Measurements from ENCODE around the gene INTS2.
A peak's percentile ranks its signal among the peaks of the same experiment; 100 is the strongest.
"Not testable (repeated sequence)": the region's sequence is repeated elsewhere in the genome, so short reads cannot be mapped to it uniquely, and the experiment has no call there.

INTS2 gene

DNA sequence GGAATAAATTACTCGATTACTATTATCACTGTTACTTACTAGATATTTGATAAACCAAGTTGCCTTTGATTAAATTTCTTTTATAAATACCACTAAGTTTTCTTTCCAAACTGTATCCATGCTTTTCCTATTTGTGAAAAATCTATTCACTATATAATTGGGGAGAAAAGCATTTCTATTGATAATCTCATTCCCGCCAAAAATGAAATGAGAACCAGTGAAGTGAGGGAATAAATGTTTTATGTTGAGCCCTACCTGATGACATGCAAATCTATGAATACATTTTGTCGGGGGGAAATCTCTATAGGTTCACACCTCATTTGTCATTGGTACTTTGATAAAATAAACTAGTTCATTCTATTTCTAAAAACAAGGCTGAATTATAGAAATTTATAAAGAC, 80.1 kb downstream of the INTS2 start:
- no peak for DNase-seq

DNA sequence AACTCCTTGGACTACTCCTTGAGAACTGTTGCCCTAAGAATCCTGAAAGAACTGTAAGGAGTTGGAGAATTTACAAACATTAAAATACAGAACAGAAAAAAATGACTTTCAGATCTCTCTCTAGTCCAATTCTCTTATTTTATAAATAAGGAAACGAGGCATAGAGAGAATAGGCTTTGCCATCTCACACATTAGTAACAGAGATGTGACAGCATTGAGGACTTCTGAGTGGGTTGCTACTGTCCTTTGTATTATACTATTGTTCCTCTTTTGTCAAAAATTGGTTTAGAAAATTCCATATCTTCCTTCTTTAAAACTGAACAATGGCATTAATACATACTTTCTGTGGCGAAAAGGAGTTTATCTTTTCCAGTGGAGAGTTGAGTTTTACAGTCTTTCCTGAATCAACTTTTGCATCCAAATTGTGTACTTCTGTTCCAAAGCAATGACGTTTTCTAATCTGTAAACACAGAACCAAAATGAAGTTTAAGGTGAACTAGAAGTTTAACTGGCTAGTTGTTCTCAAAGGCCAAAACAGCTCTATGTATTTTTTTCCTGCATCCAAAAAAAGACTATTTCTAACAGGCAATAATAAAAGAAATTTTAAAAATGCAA, 80.9 kb downstream of the INTS2 start:
- DNase-seq: no peak

DNA sequence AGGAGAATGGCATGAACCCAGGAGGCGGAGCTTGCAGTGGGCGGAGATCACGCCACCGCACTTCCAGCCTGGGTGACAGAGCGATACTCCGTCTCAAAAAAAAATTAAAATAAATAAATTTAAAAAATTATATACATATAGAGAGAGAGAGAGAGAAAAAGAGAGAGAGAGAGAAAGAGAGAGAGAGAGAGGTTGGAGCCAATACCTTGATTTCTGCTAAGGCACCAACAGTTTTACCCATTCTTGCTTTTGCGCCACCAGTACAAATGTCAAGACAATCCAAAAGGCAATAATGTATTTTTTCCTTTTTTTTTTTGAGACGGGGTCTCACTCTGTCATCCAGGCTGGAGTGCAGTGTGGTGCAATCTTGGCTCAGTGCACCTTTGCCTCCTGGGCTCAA, 81.7 kb downstream of the INTS2 start:
- no peak for DNase-seq

DNA sequence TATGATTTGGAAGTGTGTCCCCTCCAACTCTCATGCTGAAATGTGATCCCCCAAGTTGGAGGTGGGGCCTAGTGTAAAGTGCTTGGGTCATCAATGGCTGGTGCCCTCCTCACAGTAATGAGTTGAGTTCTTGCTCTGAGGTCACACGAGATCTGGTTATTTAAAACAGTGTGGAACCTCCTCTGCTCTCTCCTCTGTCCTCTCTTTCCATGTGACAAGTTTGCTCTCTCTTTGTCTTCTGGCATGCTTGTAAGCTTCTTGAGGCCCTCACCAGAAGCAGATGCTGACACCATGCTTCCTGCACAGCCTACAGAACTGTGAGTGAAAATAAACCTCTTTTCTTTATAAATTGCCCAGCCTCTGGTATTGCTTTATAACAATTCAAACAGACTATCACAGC, 84.3 kb downstream of the INTS2 start:
- no peak for DNase-seq

DNA sequence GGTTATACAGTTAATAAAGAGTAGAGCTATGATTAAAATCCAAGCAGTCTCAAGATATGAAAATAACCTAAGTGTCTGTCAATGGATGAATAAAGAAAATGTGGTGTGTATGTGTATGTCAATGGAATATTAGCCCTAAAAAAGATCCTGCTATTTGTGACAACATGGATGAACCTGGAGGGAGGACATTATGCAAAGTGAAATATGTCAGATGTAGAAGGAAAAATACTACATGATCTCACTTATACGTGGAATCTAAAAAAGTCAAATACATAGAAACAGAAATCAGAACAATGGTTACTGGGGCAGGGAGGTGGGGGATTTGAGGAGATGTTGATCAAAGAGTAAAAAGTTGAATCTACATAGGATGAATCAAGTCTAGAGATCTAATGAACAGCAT, 84.9 kb downstream of the INTS2 start:
- DNase-seq: no peak

DNA sequence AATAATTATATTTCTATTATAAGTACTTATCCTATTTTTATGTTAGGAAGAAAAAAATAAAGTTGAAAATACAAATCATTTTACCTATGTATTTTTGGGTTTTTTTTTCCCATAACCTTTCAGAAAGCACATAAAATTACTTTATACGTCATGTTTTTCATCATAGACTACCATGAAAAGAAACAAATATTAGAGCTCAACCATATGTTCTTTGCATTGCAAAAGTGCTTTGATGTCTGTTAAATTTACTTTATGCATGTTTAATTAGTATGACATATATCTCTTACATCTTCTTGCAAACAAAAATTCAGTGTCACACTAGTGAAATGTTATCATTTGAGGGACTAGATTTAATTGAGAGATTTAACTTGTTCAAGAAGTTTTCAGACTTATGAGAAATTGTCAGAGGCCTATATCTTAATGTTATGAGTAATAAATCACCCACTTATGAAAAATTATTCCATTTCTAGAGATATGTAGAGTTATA, 88.4 kb downstream of the INTS2 start:
- DNase-seq: no peak

DNA sequence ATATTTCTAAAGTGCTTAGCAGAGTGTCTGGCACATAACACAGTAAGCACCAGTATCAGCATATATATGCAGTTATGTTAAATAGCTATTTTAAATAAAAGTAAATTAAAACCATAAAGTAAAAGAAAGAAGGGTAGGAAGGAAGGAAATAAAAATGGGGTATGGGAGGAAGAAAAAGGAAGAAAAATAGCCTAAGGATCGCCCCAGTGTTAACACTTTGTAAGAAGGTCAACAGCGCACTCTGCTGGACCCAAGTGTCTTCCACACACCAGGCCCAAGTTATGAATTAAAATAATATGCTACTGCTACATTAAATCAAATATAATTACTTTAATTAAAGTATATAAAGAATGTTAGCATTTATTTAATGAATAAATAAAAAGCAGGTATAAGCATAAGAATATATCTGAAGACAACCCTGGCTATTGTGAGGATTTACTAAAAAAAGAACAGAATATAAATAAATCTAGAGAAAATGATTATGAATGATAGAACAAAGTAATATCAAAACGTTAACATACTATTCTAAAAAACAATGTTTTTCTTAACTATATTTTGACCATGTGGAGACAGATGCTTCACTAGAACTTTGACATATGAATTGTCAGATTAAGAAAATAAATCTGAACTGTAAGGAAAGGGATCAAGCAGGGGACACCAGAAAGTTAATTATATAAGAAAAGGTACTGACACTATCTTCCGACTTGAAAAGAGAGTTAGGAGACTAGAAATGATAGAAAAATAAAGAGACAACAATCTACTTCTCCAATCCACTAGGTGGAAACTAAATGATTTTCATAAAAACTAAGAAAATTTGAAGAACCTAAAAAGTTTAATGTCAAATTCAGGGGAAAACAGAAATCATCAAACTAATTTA, 90.4 kb downstream of the INTS2 start:
- DNase-seq: peak; percentile 65

DNA sequence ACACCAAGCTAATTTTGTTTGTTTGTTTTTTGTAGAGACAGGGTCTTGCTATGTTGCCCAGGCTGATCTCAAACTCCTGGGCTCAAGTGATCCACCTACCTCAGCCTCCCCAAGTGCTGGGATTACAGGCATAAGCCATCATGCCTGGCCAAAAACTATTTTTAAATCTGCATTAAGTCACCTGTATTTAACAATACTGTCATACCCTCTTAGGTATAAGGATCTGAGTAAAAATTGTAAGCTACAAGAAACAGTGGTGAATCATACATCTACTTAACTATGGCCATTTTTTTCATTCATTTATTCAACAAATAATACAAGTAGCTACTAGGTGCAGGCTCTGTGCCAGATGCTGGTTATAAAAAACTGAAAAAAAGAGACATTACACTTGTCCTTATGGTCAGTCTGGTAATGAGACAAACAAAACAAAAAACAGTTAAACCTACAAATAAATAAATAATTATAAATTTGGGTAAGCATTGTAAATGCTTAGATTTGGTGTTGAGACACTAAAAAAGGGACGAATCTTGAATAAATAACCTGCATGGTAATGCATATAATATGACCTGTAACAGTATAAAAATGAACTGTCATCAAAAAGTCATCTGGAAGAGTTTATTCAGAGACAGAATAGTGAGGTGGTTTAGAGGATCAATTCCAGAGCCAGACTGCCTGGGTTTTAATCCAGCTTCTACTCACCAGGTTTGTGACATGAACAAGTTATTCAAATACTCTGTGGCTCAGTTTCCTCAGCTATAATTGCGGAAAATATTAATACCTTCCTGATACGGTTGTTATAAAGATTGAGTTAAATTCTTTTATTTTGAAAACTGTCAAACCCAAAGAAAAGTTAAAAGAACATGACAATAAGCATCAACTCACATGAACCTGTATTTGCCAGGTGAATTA, 91.3 kb downstream of the INTS2 start:
- DNase-seq: no peak

DNA sequence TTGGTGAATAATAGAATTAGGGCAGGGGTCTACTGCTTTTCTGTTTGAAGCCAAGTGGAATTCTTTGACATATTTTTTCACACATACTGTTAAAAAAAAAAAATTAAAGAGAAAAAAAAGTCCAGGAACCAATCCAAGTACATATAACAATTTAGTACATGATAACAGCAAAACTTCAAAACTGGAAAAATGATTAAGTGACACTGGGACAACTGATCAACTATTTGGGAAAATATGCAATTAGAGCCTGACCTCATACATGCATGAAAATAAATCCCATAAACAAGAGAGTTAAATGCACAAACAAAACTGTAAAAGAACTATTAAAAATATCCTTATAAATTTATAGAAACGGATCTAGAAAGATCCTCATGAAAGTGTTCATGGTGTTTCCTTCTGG, 92.2 kb downstream of the INTS2 start:
- no peak for DNase-seq

DNA sequence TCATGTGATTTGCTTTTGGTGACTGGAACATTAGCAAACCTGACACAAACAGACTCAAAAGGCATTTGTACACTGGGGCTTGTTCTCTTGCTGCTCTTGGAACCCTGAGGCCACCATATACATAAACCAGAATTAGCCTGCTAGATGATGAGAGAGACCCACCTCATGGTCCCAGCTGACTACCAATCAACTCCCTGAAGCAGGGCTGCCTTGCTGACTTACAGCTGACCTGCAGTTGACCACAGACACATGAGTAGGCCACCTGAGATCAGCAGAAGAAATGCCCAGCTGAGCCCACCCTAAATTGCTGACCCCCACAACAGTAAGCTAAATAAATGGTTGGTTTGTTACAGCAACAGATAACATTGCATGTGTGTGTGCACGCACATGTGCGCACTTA, 93.2 kb downstream of the INTS2 start:
- DNase-seq: no peak

DNA sequence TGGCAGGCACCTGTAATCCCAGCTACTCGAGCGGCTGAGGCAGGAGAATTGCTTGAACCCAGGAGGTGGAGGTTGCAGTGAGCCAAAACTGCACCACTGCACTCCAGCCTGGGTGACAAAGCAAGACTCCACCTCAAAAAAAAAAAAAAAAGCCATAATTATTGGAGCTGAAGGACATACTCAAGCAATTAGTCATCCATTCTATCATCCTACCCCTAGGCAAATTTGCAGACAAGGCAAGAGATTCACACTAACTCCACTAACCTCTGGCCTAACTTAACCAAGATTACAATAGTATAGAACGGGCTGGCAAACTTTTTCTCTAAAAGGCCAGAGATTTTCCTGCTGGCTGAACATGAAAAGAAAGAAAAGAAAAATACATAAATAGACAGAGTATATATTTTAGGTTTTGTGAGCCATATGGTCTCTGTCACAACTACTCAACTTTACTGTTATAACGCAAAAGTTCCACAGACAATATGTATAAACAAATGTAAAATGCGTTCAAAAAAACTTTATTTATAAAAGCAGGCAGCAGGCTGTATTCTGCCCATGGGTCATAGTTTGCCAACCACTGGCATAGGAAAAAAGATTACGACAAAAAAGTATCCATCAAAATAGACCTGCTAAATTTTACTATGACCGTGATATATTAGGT, 94.1 kb downstream of the INTS2 start:
- no peak for DNase-seq

DNA sequence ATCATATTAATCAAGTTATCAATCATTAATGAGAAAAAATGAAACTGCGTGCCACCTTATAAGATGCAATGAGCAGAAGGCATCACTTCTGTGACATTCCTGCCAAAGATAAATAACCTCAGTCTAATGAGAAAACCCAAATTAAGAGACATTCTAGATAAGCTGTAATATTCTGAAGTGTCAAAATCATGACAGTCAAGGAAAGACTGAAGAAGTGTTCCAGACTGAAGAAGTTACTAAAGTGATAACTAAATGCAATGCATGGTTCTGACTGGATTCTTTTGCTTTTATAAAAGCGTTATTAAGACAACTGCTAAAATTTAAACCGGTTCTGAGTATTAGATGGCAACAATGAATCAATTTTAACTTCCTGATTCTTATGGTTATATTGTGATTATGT, 95.3 kb downstream of the INTS2 start:
- no peak for DNase-seq

DNA sequence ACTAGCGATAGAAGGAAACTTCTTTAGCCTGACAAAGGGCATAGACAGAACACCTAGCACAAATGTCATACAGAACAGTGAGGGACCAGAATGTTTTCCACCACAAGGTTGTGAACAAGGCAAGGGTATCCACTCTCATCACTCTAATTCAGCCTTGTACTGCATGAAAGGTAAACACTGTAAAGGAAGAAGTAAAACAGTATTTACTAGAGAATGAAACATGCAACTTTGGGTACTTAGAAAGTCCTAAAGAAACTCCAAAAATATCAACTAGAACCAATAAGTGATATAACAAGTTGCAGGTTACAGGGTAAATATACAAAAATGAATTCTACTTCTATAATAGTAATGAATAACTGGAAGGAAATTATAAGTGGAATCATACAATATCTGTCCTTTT, 96.7 kb downstream of the INTS2 start:
- DNase-seq: no peak

DNA sequence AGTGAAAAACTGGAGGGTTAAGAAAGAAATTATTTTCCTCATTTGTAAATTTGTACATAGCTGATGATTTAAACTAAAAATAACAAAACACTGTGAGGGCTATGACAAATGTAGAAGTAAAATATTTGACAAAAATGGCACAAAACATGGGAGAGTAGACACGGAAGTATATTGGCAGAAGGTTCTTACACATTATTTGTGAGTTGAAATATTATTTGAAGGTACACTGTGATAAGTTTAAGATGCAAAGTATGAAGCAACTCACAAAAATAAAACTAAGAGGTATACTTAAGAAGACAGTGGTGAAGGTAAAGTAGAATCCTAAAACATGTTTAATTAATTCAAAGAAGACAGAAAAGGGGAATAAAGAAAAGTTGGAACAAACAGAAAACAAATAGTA, 99.1 kb downstream of the INTS2 start:
- DNase-seq: no peak

DNA sequence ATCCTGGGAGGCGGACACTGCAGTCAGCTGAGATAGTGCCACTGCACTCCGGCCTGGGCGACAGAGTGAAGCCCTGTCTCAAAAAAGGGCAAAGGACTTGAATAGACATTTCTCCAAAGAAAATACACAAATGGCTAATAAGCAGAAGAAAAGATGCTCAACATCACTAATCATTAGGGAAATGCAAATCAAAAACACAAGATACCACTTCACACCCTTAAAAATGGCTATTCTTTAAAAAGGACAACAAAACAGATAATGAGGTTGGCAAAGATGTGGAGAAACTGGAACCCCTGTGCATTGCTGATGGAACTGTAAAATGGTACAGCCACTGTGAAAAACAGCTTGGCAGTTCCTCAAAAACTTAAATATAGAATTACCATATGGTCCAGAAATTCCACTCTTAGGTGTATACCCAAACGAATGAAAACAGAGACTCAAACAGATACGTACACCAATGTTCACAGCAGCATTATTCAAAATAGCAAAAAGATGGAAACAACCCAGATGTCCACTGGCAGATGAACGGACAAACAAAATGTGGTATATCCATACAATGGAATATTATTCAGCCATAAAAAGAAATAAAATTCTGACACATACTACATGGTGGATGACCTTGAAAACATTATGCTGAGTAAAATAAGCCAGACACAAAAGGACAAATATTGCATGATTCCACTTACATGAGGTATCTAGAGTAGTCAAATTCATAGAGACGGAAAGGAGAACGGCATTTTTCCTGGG, 100.0 kb downstream of the INTS2 start:
- no peak for DNase-seq

DNA sequence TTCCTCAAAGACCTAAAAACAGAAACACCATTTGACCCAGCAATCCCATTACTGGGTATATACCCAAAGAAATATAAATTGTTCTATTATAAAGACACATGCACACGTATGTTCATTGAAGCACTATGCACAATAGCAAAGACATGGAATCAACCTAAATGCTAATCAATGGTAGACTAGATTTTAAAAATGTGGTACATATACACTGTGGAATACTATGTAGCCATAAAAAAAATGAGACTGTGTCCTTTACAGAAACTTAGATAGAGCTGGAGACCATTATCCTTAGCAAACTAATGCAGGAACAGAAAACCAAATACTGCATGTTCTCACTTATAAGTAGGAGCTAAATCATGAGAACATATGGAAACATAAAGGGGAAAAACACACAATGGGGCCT, 100.9 kb downstream of the INTS2 start:
- not testable (repeated sequence) for DNase-seq

DNA sequence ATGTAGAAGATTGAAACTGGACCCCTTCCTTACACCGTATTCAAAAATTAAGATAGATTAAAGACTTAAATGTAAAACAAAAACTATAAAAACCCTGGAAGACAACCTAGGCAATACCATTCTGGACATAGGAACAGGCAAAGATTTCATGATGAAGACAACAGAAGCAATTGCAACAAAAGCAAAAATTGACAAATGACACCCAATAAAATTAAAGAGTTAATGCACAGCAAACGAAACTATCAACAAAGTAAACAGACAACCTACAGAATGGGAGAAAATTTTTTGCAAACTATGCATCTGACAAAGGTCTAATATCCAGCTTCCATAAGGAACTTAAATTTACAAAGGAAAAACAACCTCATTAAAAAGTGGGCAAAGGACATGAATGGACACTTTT, 101.6 kb downstream of the INTS2 start:
- not testable (repeated sequence) for DNase-seq

DNA sequence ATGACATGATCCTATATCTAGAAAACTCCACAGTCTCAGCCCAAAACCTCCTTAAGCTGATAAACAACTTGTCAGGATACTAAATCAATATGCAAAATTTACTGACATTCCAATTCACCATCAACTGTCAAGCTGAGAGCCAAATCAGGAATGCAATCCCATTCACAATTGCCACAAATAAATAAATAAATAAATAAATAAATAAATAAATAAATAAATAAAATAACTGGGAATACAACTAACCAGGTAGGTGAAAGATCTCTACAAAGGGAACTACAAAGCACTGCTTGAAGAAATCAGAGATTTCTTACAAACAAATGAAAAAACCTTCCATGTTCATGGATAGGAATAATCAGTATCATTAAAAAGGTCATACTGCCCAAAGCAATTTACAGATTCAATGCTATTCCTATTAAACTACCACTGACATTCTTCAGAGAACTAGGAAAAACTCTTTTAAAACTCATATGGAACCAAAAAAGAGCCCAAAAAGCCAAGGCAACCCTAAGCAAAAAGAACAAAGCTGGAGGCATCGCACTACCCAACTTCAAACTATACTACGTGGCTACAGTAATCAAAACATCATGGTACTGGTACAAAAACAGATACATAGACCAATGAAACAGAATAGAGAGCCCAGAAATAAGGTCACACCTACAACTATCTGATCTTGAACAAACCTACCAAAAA, 102.2 kb downstream of the INTS2 start:
- DNase-seq: no peak

DNA sequence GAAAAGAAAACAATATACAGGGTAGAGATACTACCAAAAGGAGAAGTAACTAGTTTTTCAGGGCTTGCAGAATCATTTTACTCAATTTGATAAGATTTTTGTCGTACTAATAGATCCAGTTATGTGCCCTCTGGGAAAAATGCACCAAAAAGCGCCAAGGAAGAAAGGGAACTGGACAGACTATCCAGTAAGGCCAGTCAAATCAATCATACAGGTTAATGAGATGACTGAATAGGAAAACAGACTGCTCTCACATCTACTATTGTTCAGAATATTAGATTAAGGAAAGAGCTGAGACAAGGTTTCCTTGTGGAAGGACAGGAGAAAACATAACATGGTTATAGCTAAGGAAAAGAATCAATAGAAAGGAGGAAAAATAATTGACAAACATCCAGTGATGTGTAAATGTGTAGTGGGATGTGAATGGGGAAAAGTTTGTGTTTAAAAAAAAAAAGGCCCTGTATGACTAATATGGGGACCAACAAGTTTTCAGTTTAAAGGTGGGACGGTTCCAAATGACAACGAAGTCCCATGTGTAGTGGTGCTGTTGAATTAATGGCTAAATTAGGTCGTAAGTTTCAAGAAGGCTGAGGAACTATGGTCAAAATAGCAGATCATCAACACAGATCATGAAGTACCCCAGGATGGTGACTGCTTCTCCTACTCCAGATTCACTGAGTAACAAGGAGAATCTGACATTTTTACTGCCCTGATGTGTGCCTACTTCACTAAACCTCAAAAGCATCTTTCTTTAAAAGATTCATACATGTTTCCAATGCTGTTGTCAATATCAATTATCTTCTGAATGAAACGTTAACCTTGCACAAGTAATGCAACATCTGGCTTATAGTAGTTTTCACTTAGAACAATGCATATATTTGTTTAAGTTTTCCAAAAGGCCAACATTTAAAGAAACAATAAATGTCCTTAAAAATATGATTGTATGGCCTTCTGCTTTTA, 105.2 kb downstream of the INTS2 start:
- no peak for DNase-seq

DNA sequence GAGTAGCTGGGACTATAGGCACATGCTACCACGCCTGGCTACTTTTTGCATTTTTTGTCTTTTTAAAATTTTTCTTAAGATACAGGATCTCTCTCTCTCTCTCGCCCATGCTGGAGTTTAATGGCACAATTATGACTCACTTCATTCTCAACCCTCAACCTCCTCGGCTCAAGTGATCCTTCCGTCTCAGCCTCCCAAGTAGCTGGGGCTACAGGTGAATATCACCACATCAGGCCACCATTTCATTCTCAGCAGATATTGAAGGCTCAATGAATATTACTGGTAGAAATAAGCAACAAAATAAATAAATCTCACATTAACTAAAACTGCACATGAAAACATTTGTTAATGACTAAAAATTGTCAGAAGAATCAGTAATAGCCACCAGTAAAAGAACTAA, 106.1 kb downstream of the INTS2 start:
- DNase-seq: no peak

Measured in NCI-H510A treated with DMSO at 0.1 percent for 48 hours (cell line).